ENCODE data around the gene SP2. TPM values are rescaled to one million over a fixed set of nuclear protein-coding genes. Genes with fewer than 3 reads are reported as not detected.
A peak's percentile ranks its signal among the peaks of the same experiment; 100 is the strongest.

The SP2 gene
- total RNA-seq, 1 donor from 2014 or later = 1.6 TPM

DNA sequence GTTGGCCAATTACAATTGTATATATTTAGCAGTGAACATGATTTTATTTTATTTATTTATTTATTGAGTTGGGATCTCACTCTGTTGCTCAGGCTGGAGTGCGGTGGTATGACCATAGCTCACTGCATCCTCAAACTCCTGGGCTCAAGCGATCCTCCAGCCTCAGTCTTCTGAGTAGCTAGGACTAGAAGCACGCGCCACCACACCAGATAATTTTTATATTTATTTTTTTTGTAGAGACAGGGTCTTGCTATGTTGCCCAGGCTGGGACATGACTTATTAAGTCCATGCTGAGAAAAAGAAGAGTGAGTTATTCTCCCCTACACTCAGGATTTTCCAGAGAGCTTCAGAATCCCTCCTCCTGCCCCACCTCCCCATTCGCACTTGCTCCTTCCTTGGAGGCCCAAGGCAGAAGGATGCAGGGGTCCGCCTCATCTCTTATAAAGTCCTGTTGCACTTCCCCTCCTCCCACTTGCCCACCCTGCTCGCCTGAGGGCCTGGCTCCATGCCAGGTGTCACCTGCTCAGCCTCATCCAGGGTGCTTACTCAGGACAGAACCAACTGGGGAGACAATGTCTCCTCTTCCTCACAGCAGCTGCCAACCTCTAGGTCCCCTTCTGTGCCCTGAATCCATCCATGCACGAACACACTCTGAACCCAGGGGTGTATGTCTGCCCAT, 16.1 kb upstream of the SP2 start:
- H3K36me3 Mint-ChIP-seq = no peaks in the 10 kb centered on the region
- no peaks in the 10 kb centered on the region for H3K9me3 ChIP-seq (ENCODE audit: low read depth)
- H4K20me1 ChIP-seq (ENCODE audit: low read depth) = no peaks in the 10 kb centered on the region
- H3K9ac ChIP-seq = no peak overlapping the region
- no peak overlapping the region for H3K27ac Mint-ChIP-seq
- peaks cover 14% of the 10 kb centered on the region for H3K4me1 ChIP-seq
- no peak overlapping the region for H3K4me2 ChIP-seq
- no peak overlapping the region for H3K27ac ChIP-seq
- H3K4me3 ChIP-seq = no peak overlapping the region
- no peaks in the 10 kb centered on the region for H3K79me2 ChIP-seq (ENCODE audit: low read depth)
- no peaks in the 10 kb centered on the region for H3F3A ChIP-seq (ENCODE audit: low read depth)
- H3K4me1 Mint-ChIP-seq = peaks cover 6% of the 10 kb centered on the region
- TF ChIP-seq, protein P1, sequence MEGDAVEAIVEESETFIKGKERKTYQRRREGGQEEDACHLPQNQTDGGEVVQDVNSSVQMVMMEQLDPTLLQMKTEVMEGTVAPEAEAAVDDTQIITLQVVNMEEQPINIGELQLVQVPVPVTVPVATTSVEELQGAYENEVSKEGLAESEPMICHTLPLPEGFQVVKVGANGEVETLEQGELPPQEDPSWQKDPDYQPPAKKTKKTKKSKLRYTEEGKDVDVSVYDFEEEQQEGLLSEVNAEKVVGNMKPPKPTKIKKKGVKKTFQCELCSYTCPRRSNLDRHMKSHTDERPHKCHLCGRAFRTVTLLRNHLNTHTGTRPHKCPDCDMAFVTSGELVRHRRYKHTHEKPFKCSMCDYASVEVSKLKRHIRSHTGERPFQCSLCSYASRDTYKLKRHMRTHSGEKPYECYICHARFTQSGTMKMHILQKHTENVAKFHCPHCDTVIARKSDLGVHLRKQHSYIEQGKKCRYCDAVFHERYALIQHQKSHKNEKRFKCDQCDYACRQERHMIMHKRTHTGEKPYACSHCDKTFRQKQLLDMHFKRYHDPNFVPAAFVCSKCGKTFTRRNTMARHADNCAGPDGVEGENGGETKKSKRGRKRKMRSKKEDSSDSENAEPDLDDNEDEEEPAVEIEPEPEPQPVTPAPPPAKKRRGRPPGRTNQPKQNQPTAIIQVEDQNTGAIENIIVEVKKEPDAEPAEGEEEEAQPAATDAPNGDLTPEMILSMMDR (IDR thresholded peaks at IDR 0.05) = no peak
- TF ChIP-seq EZH2phosphoT487 (IDR thresholded peaks at IDR 0.05) (no peak), EZH2 (IDR thresholded peaks at IDR 0.05) (no peak)
- H3K27me3 ChIP-seq = no peaks in the 10 kb centered on the region
- no peak for DNase-seq (ENCODE audit: low spot score)
- no peak overlapping the region for H2AFZ ChIP-seq (replicated peaks)
- H3K4me3 Mint-ChIP-seq = no peak overlapping the region
- no peaks in the 10 kb centered on the region for H3K9me3 Mint-ChIP-seq
- peaks cover 23% of the 10 kb centered on the region for H3K27me3 Mint-ChIP-seq (ENCODE audit: insufficient read depth, low read depth)
- no peaks in the 10 kb centered on the region for H3K36me3 ChIP-seq

DNA sequence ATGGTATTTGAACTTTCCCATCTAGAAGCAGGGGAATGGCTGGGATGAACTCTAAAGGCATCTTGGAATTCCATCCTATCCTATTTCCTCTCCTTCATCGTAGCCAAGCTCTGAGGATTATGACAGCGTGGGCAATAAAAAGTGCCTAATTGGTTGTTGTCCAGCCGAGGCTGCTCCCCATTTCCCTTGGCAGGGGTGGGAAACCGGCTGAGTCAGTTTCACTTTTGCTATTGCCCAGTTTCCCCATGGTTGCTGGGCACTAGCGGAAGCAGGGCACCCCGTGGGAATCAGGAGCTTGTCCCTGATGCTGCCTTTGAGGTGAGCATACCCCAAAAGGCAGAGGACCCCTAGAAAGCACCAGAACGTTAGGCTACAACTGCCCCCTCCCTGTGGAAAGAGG, 13.8 kb upstream of the SP2 start:
- no peaks in the 10 kb centered on the region for H3K36me3 Mint-ChIP-seq
- Histone ChIP-seq H3K27me3 (no peaks in the 10 kb centered on the region), H3F3A (ENCODE audit: low read depth) (no peaks in the 10 kb centered on the region), H4K20me1 (ENCODE audit: low read depth) (no peaks in the 10 kb centered on the region), H2AFZ (replicated peaks) (no peak overlapping the region), H3K36me3 (no peaks in the 10 kb centered on the region), H3K79me2 (ENCODE audit: low read depth) (no peaks in the 10 kb centered on the region), H3K9ac (no peak overlapping the region), H3K4me1 (peaks cover 17% of the 10 kb centered on the region), H3K4me3 (no peak overlapping the region), H3K27ac (no peak overlapping the region), H3K9me3 (ENCODE audit: low read depth) (no peaks in the 10 kb centered on the region), H3K4me2 (no peak overlapping the region)
- TF ChIP-seq EZH2phosphoT487 (IDR thresholded peaks at IDR 0.05) (no peak), EZH2 (IDR thresholded peaks at IDR 0.05) (no peak)
- TF ChIP-seq, protein P1 (IDR thresholded peaks at IDR 0.05) = no peak
- DNase-seq (ENCODE audit: low spot score) = no peak
- H3K9me3 Mint-ChIP-seq = no peaks in the 10 kb centered on the region
- H3K4me1 Mint-ChIP-seq = peaks cover 13% of the 10 kb centered on the region
- H3K4me3 Mint-ChIP-seq = no peak overlapping the region
- peaks cover 17% of the 10 kb centered on the region for H3K27me3 Mint-ChIP-seq (ENCODE audit: insufficient read depth, low read depth)
- no peak overlapping the region for H3K27ac Mint-ChIP-seq

DNA sequence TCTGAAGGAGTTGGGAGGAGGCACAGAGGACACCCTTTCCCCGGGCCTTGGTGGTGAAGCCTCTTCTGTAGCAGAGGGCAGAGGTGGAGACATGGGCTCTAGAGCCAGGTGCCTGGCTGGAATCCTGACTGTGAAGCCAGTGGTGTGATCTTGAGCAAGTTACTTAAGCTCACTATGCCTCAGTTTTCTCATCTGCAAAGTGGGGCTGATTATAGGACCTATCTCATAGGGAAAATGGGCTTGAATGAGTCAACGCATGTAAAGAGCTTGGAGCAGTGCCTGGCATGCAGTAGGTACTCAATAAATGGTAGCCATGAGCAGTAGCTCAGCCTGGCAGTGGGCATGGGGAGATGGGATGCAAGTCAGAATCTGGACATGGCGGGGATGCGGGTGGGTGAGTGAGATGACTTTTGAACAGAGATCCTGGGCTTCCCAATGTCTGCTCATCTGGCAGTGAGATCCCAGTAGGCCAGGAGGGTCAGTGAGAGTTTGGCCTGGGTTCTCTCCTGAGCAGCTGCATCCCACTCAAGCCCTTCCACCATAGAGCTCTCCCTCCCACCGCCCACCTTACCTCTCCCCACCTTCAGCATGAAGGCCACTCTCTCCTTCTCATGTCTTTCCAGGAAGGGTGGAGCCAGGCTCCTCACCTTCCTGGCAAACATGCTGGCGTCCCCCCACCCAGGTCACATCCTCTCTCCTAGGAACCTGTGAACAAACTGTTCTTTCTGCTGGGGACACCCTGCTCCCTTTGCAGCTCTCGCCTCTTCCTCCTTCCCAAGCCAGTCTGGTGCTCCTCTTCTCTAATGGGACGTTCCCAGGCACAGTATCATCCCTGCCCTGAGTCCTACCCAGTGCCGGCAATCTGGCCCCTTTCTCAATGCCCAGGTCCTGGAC, 13.1 kb upstream of the SP2 start:
- TF ChIP-seq, protein P1 (IDR thresholded peaks at IDR 0.05) = no peak
- TF ChIP-seq EZH2 (IDR thresholded peaks at IDR 0.05) = no peak
- no peak for TF ChIP-seq EZH2phosphoT487 (IDR thresholded peaks at IDR 0.05)
- Histone ChIP-seq H4K20me1 (ENCODE audit: low read depth) (no peaks in the 10 kb centered on the region), H3K4me3 (no peak overlapping the region), H3K4me2 (no peak overlapping the region), H3K27me3 (no peaks in the 10 kb centered on the region), H3K9me3 (ENCODE audit: low read depth) (no peaks in the 10 kb centered on the region), H3K4me1 (peaks cover 15% of the 10 kb centered on the region), H3K36me3 (no peaks in the 10 kb centered on the region), H3K27ac (no peak overlapping the region), H2AFZ (replicated peaks) (no peak overlapping the region), H3K9ac (no peak overlapping the region), H3K79me2 (ENCODE audit: low read depth) (no peaks in the 10 kb centered on the region), H3F3A (ENCODE audit: low read depth) (no peaks in the 10 kb centered on the region)
- no peak for DNase-seq (ENCODE audit: low spot score)
- H3K4me1 Mint-ChIP-seq = peaks cover 13% of the 10 kb centered on the region
- peak overlapping the region; percentile 3 for H3K27ac Mint-ChIP-seq
- H3K36me3 Mint-ChIP-seq = no peaks in the 10 kb centered on the region
- peaks cover 17% of the 10 kb centered on the region for H3K27me3 Mint-ChIP-seq (ENCODE audit: insufficient read depth, low read depth)
- no peaks in the 10 kb centered on the region for H3K9me3 Mint-ChIP-seq
- H3K4me3 Mint-ChIP-seq = no peak overlapping the region

All from neural progenitor cell (in vitro differentiated cells).